K562 (cell line): ENCODE results near the gene SPTBN4. TPM values are rescaled to one million over a fixed set of nuclear protein-coding genes. Genes with fewer than 3 reads are reported as not detected.
A peak's percentile ranks its signal among the peaks of the same experiment; 100 is the strongest.

Experiments used
- BCOR ChIP-seq: fragments of 450-650 bp; IDR thresholded peaks from 2 replicates; pipeline ENCODE4 v1.6.1; 2016
- ETV1 ChIP-seq: fragments of 450-650 bp; conservative IDR thresholded peaks from 2 replicates; pipeline ENCODE4 v1.6.1; 2016; ENCODE audit warnings: missing genetic modification characterization, control low read depth, low read depth, missing compliant biosample characterization
- HLTF ChIP-seq: fragments of 450-650 bp; IDR thresholded peaks from 2 replicates; pipeline ENCODE4 v1.6.1; 2016
- NCOR1 ChIP-seq: fragments of 450-650 bp; IDR thresholded peaks from 2 replicates; pipeline ENCODE4 v1.6.1; 2016; ENCODE audit warnings: mild to moderate bottlenecking, moderate library complexity
- RBM25 ChIP-seq: fragments of 200-400 bp; formaldehyde crosslinking; IDR thresholded peaks from 2 replicates; pipeline ENCODE4 v1.6.1; 2018; ENCODE audit warnings: low read length, low read depth, moderate library complexity; ENCODE audit not compliant: severe bottlenecking
- REST ChIP-seq, 2 experiments: fragments of 450-650 bp; formaldehyde crosslinking in 1 of 2; IDR thresholded peaks; 2 replicates each; pipeline versions ENCODE4 v1.4.0 to v1.6.1; 2014 to 2020; ENCODE audit warnings: mild to moderate bottlenecking in 2 of 2, borderline replicate concordance in 1 of 2, low read depth in 1 of 2
- SIN3A ChIP-seq, 2 experiments: fragments of 150-350 bp in 1 of 2; IDR thresholded peaks; 2 replicates each; pipeline ENCODE4 v1.6.1; 2011 to 2016; ENCODE audit warnings: borderline replicate concordance in 2 of 2, low read depth in 2 of 2, low read length in 2 of 2, mild to moderate bottlenecking in 2 of 2, moderate library complexity in 2 of 2; ENCODE audit not compliant: control insufficient read depth in 1 of 2
- XRCC3 ChIP-seq: fragments of 450-650 bp; IDR thresholded peaks from 2 replicates; pipeline ENCODE4 v1.6.1; 2017; ENCODE audit warnings: mild to moderate bottlenecking, moderate library complexity
- ZBTB26 ChIP-seq: fragments of 450-650 bp; formaldehyde crosslinking; IDR thresholded peaks from 2 replicates; pipeline ENCODE4 v1.4.0; 2022; ENCODE audit warnings: missing genetic modification characterization
- ZBTB43 ChIP-seq: sonication (generic); formaldehyde crosslinking; IDR thresholded peaks from 2 replicates; pipeline ENCODE4 v1.8.0; 2023; ENCODE audit warnings: mild to moderate bottlenecking, missing genetic modification reagents
- ZFP36 ChIP-seq: fragments of 150-350 bp; IDR thresholded peaks from 2 replicates; pipeline ENCODE4 v1.6.1; 2018; ENCODE audit warnings: low read length, low read depth; ENCODE audit not compliant: partially characterized antibody
- ZNF277 ChIP-seq: fragments of 250-450 bp; sonication (Bioruptor Pico); IDR thresholded peaks from 2 replicates; pipeline ENCODE4 v1.8.0; 2022; ENCODE audit warnings: inconsistent platforms, mild to moderate bottlenecking, moderate library complexity, borderline replicate concordance
- ZNF347 ChIP-seq: fragments of 450-650 bp; formaldehyde crosslinking; IDR thresholded peaks from 2 replicates; pipeline ENCODE4 v1.4.0; 2020; ENCODE audit warnings: low read depth, mild to moderate bottlenecking, moderate library complexity
- ZNF778 ChIP-seq: fragments of 450-650 bp; formaldehyde crosslinking; IDR thresholded peaks from 2 replicates; pipeline ENCODE4 v1.4.0; 2020; ENCODE audit warnings: mild to moderate bottlenecking, moderate library complexity
- polyA plus RNA-seq, 8 experiments: library from polyadenylated mRNA; depleted of rRNA in 4 of 8; stranded (reverse) in 5 of 8; unstranded in 3 of 8; fragments of >200 nt; fragmentation: Nextera tagmentation in 2 of 8; fragmentation: Illumina TruSeq in 1 of 8; extraction: Ambion mirVana in 2 of 8; extraction: Trizol in 1 of 8; gene quantifications; 2 replicates each; pipeline versions ENCODE4 v1.2.1 to v1.2.3, GENCODE V29; 2011 to 2014; ENCODE audit warnings: inconsistent platforms in 1 of 8, missing spikeins in 1 of 8
- total RNA-seq, 7 experiments: library from RNA; depleted of rRNA in 6 of 7; stranded (reverse); fragments of >200 nt in 6 of 7; fragmentation: Illumina TruSeq in 2 of 7; extraction: Trizol in 2 of 7; gene quantifications; 2 replicates each; pipeline versions ENCODE4 v1.2.1 to v1.2.3, GENCODE V29; 2011 to 2021; ENCODE audit warnings: low replicate concordance in 1 of 7
- TF ChIP-seq, protein P1 (sequence below): sonication (generic); formaldehyde crosslinking; IDR thresholded peaks from 2 replicates; pipeline ENCODE4 v1.8.0; 2022; ENCODE audit warnings: mild to moderate bottlenecking, missing genetic modification reagents

Gene SPTBN4
- total and polyA plus RNA-seq, 9 of the 15 experiments (the other 6 are each of a cell fraction or from before 2014, with no cell fraction given): 0.01 to 1.5 (median 0.86) TPM

DNA sequence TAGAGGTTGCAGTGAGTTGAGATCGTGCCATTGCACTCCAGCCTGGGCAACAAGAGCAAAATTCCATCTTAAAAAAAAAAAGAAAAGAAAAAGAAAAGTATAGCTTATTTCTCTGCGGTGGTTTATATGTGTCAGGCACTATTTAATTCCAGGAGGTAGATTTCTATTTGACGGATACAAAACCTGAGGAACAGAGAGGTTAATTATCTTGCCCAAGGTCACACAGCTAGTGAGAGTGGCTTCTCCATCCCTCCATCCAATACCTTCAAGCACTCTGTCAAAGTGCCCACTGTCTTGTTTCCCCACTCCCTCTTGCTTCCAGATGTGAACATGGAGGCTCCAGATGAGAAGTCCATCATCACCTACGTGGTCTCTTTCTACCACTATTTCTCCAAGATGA, 34.8 kb downstream of the SPTBN4 start (continued):
- no peak for TF ChIP-seq REST (IDR thresholded peaks at IDR 0.05; ENCODE audit: borderline replicate concordance)
- TF ChIP-seq REST (CRISPR knock-in tag; IDR thresholded peaks at IDR 0.05; ENCODE audit: low read depth): no peak
- TF ChIP-seq ZNF347 (CRISPR knock-in tag): no peak
- TF ChIP-seq ZBTB26 (CRISPR knock-in tag): no peak
- no peak for TF ChIP-seq NCOR1
- TF ChIP-seq SIN3A (IDR thresholded peaks at IDR 0.05; ENCODE audit: borderline replicate concordance in 2 of 2, control insufficient read depth in 1 of 2, low read depth in 2 of 2, low read length in 2 of 2): no peak
- no peak for TF ChIP-seq ZNF778 (CRISPR knock-in tag)
- peak; percentile 95 for TF ChIP-seq RBM25
- TF ChIP-seq, protein P1, sequence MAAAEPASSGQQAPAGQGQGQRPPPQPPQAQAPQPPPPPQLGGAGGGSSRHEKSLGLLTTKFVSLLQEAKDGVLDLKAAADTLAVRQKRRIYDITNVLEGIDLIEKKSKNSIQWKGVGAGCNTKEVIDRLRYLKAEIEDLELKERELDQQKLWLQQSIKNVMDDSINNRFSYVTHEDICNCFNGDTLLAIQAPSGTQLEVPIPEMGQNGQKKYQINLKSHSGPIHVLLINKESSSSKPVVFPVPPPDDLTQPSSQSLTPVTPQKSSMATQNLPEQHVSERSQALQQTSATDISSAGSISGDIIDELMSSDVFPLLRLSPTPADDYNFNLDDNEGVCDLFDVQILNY: no peak
- TF ChIP-seq ZBTB43 (CRISPR knock-in tag): no peak
- no peak for TF ChIP-seq XRCC3
- no peak for TF ChIP-seq ETV1 (tag)
- no peak for TF ChIP-seq ZNF277 (CRISPR knock-in tag)
- TF ChIP-seq BCOR: peak; percentile 84
- no peak for TF ChIP-seq HLTF
- peak; percentile 71 for TF ChIP-seq ZFP36
